Activated CD8-positive, alpha-beta T cell treated with anti-CD3 and anti-CD28 coated beads, Interleukin-2, amount 10 ng/mL, durations not matched to agents 7 days and 5 days (primary cell): ENCODE data around the gene DNAL4. TPM values are rescaled to one million over a fixed set of nuclear protein-coding genes. Genes with fewer than 3 reads are reported as not detected.

Experiments
- ATAC-seq: fragments of 150-1000 bp; cut with Tn5 transposase; one replicate; pipeline ENCODE4 v1.10.0; 2021; ENCODE audit warnings: moderate library complexity
- CTCF ChIA-PET: fragments of 350-600 bp; sonication (Branson Sonifier 250); formaldehyde crosslinking; loops from one replicate; lab custom pipeline; 2021; ENCODE audit warnings: antibody characterized with exemption; lab: Charles Lee
- POLR2A ChIA-PET: fragments of 350-600 bp; sonication (Branson Sonifier 250); formaldehyde crosslinking; loops from one replicate; lab custom pipeline; 2021; ENCODE audit warnings: antibody characterized with exemption; lab: Charles Lee
- DNase-seq: peaks from one replicate; pipeline ENCODE4 v3.0.0-alpha.2; 2020
- H3K27ac Mint-ChIP-seq: one replicate; pipeline ENCODE4 v1.8.0; 2021; ENCODE audit warnings: mild to moderate bottlenecking, mixed read lengths
- H3K27me3 Mint-ChIP-seq: one replicate; pipeline ENCODE4 v1.8.0; 2021; ENCODE audit warnings: low read depth, mixed read lengths
- H3K36me3 Mint-ChIP-seq: one replicate; pipeline ENCODE4 v1.8.0; 2021; ENCODE audit warnings: low read depth, mixed read lengths
- H3K4me1 Mint-ChIP-seq: one replicate; pipeline ENCODE4 v1.8.0; 2021; ENCODE audit warnings: low read depth, mixed read lengths
- H3K4me3 Mint-ChIP-seq: one replicate; pipeline ENCODE4 v1.8.0; 2021; ENCODE audit warnings: mild to moderate bottlenecking, mixed read lengths
- H3K9me3 Mint-ChIP-seq: one replicate; pipeline ENCODE4 v1.8.0; 2022; ENCODE audit warnings: mixed read lengths; ENCODE audit not compliant: insufficient read depth
- total RNA-seq, 2 experiments: library from RNA; stranded (reverse); gene quantifications; one replicate each; pipeline ENCODE4 v1.2.3, GENCODE V29; 2021

Gene DNAL4, protein sequence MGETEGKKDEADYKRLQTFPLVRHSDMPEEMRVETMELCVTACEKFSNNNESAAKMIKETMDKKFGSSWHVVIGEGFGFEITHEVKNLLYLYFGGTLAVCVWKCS
- total RNA-seq = 1 to 10 TPM; 8.0 to 8.6 TPM

GRCh38 chr22:38793721-38794466 lies at the start of gene DNAL4:
TSS of gene DNAL4 (minus strand) at chr22:38794143. CDS start at chr22:38782731, 11,412 bp downstream.
- Mint-ChIP-seq H3K36me3 (no peaks in the 10 kb centered on the region), H3K27ac (peak within 1 kb of the TSS; percentile 82), H3K4me1 (peaks cover 27% of the 10 kb centered on the region), H3K4me3 (peak within 1 kb of the TSS; percentile 84), H3K9me3 (no peaks in the 10 kb centered on the region), H3K27me3 (peaks cover 10% of the 10 kb centered on the region)
- DNase-seq (peak; percentile 96), ATAC-seq (peak; percentile 97)
- ChIA-PET CTCF (no interaction called here), POLR2A (no interaction called here)

GRCh38 chr22:38843201-38843656 lies 49.3 kb upstream of the DNAL4 start:
- H3K9me3 Mint-ChIP-seq = no peaks in the 10 kb centered on the region
- H3K27me3 Mint-ChIP-seq = peaks cover 53% of the 10 kb centered on the region
- peaks cover 7% of the 10 kb centered on the region for H3K4me1 Mint-ChIP-seq
- H3K27ac Mint-ChIP-seq = no peak overlapping the region
- POLR2A ChIA-PET = interaction anchor here (0.7 to 0.8 kb wide), 2 partner anchors 16 to 33 kb away, joined by 4 read pairs; no protein-coding TSS in a partner anchor
- ATAC-seq = peak; percentile 90
- H3K4me3 Mint-ChIP-seq = no peak overlapping the region
- CTCF ChIA-PET = interaction anchor here (0.6 to 2.5 kb wide), 11 partner anchors 10 to 163 kb away, joined by 3 to 16 read pairs (median 3); no protein-coding TSS in a partner anchor
- peak; percentile 56 for DNase-seq
- H3K36me3 Mint-ChIP-seq = no peaks in the 10 kb centered on the region

- H3K4me3 Mint-ChIP-seq = peak overlapping the region; percentile 61
- DNase-seq = no peak
- no peaks in the 10 kb centered on the region for H3K9me3 Mint-ChIP-seq
- CTCF ChIA-PET = interaction anchor here (0.6 to 2.5 kb wide), 11 partner anchors 11 to 164 kb away, joined by 3 to 16 read pairs (median 3); no protein-coding TSS in a partner anchor
- peak overlapping the region; percentile 72 for H3K27ac Mint-ChIP-seq
- H3K4me1 Mint-ChIP-seq = peaks cover 7% of the 10 kb centered on the region
- POLR2A ChIA-PET = interaction anchor here (0.7 to 0.8 kb wide), 2 partner anchors 15 to 33 kb away, joined by 4 read pairs; no protein-coding TSS in a partner anchor
- H3K27me3 Mint-ChIP-seq = peaks cover 52% of the 10 kb centered on the region
- no peaks in the 10 kb centered on the region for H3K36me3 Mint-ChIP-seq
- no peak for ATAC-seq
Observed at GRCh38 chr22:38842512-38843200, 48.7 kb upstream of the DNAL4 start.

DNA sequence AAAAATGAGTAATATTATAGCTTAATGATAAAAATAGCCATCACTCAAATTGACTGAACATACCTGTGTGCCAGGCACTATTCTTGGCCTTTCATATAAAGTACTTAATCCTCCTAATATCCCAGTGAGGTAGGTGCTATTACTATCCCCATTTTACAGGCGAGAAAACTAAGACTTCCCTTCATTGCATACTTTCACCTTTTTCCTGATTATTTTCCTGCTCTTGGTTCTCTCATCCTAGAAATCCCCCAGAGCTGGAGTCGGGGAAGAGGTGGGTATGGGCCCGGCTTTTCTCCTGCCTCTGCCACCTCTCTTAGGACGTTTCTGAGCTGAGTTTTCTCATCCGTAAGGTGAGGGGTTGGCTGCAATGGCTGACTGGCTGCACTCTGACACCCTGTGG lies 47.7 kb upstream of the DNAL4 start:
- no peaks in the 10 kb centered on the region for H3K36me3 Mint-ChIP-seq
- H3K9me3 Mint-ChIP-seq = no peaks in the 10 kb centered on the region
- ATAC-seq (no peak), DNase-seq (no peak)
- ChIA-PET CTCF (no interaction called here), POLR2A (no interaction called here)
- H3K27me3 Mint-ChIP-seq = peaks cover 45% of the 10 kb centered on the region
- peaks cover 7% of the 10 kb centered on the region for H3K4me1 Mint-ChIP-seq
- H3K4me3 Mint-ChIP-seq = no peak overlapping the region
- H3K27ac Mint-ChIP-seq = no peak overlapping the region

DNA sequence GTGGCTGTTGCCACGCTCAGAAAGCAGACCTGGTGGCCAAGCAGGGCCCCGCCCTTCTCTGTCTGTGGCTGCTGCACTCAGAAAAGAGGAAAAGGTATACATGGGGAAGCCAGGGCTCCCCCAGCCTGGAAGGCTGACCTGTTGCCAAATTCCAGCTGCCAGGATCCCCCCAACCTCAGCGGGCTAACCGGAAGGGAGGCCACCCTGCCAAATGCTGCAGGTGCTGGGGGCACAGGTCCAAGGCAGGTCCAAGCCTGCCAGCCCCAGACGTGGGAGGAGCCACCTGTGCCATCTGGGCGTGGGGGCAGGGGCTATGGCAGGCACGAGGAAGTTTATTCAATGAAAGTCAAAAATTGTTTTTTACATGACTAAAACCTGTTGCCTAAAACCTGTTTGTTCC lies 47.3 kb upstream of the DNAL4 start:
- Mint-ChIP-seq H3K27ac (no peak overlapping the region), H3K4me1 (peaks cover 7% of the 10 kb centered on the region), H3K4me3 (no peak overlapping the region), H3K9me3 (no peaks in the 10 kb centered on the region), H3K36me3 (no peaks in the 10 kb centered on the region), H3K27me3 (peaks cover 43% of the 10 kb centered on the region)
- ChIA-PET CTCF (no interaction called here), POLR2A (no interaction called here)
- ATAC-seq (no peak), DNase-seq (no peak)

DNA sequence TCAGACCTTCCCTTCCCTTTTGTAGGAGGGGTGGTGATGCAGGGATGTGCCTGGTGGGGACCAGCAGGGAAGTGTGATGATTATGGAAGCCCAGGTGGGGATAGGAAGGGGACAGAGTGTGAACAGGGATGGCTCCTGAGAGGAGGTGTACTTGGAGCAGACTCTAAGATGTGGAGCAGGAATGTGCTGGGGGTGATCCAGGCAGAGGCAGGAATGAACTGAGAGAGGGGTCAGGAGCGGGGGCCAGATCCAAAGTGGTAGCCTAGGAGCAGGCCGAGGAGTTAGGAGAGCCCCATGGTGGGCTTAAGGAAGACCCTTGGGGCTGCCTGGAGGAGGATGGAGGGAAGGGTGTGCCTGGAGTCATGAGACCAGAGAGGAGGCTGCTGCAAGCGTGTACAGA lies 46.2 kb upstream of the DNAL4 start:
- H3K4me3 Mint-ChIP-seq = no peak overlapping the region
- ChIA-PET POLR2A (interaction anchor here (1.0 kb wide), 1 partner anchor 24 kb away, joined by 3 read pairs; no protein-coding TSS in a partner anchor), CTCF (no interaction called here)
- H3K27me3 Mint-ChIP-seq = peaks cover 36% of the 10 kb centered on the region
- ATAC-seq (no peak), DNase-seq (no peak)
- peaks cover 7% of the 10 kb centered on the region for H3K4me1 Mint-ChIP-seq
- no peaks in the 10 kb centered on the region for H3K36me3 Mint-ChIP-seq
- no peaks in the 10 kb centered on the region for H3K9me3 Mint-ChIP-seq
- no peak overlapping the region for H3K27ac Mint-ChIP-seq

DNA sequence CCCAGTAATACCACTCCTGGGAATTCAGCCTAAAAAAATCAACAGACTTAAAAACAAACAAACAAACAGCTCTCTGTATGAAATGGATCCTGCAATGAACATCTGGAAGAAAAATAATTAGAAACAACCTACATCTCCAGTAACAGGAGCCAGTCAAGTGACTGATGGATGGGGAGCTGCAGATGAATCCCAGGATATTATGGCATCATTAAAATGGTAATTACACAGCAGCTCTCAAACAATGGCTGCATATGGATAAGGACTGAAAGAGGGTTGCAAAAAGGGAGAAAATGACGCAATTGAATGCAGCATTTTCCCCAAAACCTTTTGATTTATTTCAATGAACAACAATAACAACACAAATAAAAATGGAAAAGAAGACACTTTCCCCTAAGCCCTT lies 45.7 kb upstream of the DNAL4 start:
- Mint-ChIP-seq H3K36me3 (no peaks in the 10 kb centered on the region), H3K27ac (no peak overlapping the region), H3K4me3 (no peak overlapping the region), H3K4me1 (peaks cover 7% of the 10 kb centered on the region), H3K27me3 (peaks cover 33% of the 10 kb centered on the region), H3K9me3 (no peaks in the 10 kb centered on the region)
- POLR2A ChIA-PET = no interaction called here
- ATAC-seq (no peak), DNase-seq (no peak)
- CTCF ChIA-PET = no interaction called here

DNA sequence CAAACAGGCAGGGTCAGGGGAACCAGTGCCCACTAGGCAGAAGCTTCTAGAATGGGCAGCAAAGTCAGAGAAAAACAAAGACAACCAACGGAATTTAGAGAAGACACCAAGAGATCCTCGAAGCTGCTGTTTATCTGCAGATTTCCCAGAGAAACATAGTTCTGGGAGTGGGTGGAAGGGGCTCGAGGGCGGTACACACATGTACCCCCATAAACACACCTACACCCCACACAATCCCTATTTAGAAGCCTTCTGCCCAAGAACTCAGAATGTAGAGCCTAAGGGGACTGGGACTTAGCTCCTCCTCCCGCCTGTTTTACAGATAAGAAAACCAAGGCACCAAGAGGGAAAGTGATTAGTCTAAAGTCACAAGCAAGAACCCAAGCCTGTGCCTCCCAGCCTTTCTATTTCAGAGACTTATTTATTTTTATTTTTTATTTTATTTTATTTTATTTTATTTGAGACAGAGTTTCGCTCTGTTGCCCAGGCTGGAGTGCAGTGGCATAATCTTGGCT lies 43.5 kb upstream of the DNAL4 start:
- ATAC-seq (no peak), DNase-seq (no peak)
- POLR2A ChIA-PET = no interaction called here
- Mint-ChIP-seq H3K4me3 (no peak overlapping the region), H3K9me3 (no peaks in the 10 kb centered on the region), H3K27me3 (peaks cover 23% of the 10 kb centered on the region), H3K27ac (no peak overlapping the region), H3K4me1 (peaks cover 2% of the 10 kb centered on the region), H3K36me3 (no peaks in the 10 kb centered on the region)
- CTCF ChIA-PET = interaction anchor here (1.1 kb wide), 1 partner anchor 68 kb away, joined by 3 read pairs; no protein-coding TSS in a partner anchor

- no peaks in the 10 kb centered on the region for H3K9me3 Mint-ChIP-seq
- ATAC-seq (no peak), DNase-seq (no peak)
- H3K4me3 Mint-ChIP-seq = no peak overlapping the region
- POLR2A ChIA-PET = no interaction called here
- no peaks in the 10 kb centered on the region for H3K36me3 Mint-ChIP-seq
- peaks cover 14% of the 10 kb centered on the region for H3K27me3 Mint-ChIP-seq
- H3K27ac Mint-ChIP-seq = no peak overlapping the region
- H3K4me1 Mint-ChIP-seq = no peaks in the 10 kb centered on the region
- CTCF ChIA-PET = no interaction called here
Observed at GRCh38 chr22:38835888-38836301, 42.0 kb upstream of the DNAL4 start.

GRCh38 chr22:38834991-38835390 lies 41.0 kb upstream of the DNAL4 start:
- ATAC-seq (no peak), DNase-seq (no peak)
- H3K27me3 Mint-ChIP-seq = peaks cover 5% of the 10 kb centered on the region
- H3K9me3 Mint-ChIP-seq = no peaks in the 10 kb centered on the region
- H3K27ac Mint-ChIP-seq = no peak overlapping the region
- CTCF ChIA-PET = no interaction called here
- H3K36me3 Mint-ChIP-seq = no peaks in the 10 kb centered on the region
- H3K4me1 Mint-ChIP-seq = no peaks in the 10 kb centered on the region
- POLR2A ChIA-PET = no interaction called here
- no peak overlapping the region for H3K4me3 Mint-ChIP-seq

GRCh38 chr22:38834215-38834953 lies 40.4 kb upstream of the DNAL4 start:
- DNase-seq (no peak), ATAC-seq (no peak)
- ChIA-PET POLR2A (no interaction called here), CTCF (no interaction called here)
- Mint-ChIP-seq H3K27ac (no peak overlapping the region), H3K9me3 (no peaks in the 10 kb centered on the region), H3K4me3 (no peak overlapping the region), H3K27me3 (no peaks in the 10 kb centered on the region), H3K36me3 (no peaks in the 10 kb centered on the region), H3K4me1 (no peaks in the 10 kb centered on the region)
